ENCODE data around the gene GDPD5.
"Not testable (repeated sequence)": the region's sequence is repeated elsewhere in the genome, so short reads cannot be mapped to it uniquely, and the experiment has no call there.

The GDPD5 gene

GRCh38 chr11:75424396-75424795 is 101.3 kb downstream of the GDPD5 start:
- no peak for DNase-seq

GRCh38 chr11:75423721-75424120 is 102.0 kb downstream of the GDPD5 start:
- no peak for DNase-seq

- no peak for DNase-seq
Observed at GRCh38 chr11:75422248-75423231, 103.2 kb downstream of the GDPD5 start.

GRCh38 chr11:75421902-75422247 is 103.9 kb downstream of the GDPD5 start:
- DNase-seq, result no peak

- no peak for DNase-seq
Observed at GRCh38 chr11:75421035-75421602, 104.6 kb downstream of the GDPD5 start.

- DNase-seq, result no peak
Observed at GRCh38 chr11:75420224-75421034, 105.3 kb downstream of the GDPD5 start.

GRCh38 chr11:75413864-75414263 is 111.9 kb downstream of the GDPD5 start:
- DNase-seq, result no peak

GRCh38 chr11:75413146-75413545 is 112.6 kb downstream of the GDPD5 start:
- DNase-seq, result not testable (repeated sequence)

GRCh38 chr11:75409971-75410370 is 115.8 kb downstream of the GDPD5 start:
- not testable (repeated sequence) for DNase-seq

- no peak for DNase-seq
Observed at GRCh38 chr11:75408957-75409219, 116.9 kb downstream of the GDPD5 start.

GRCh38 chr11:75406338-75406777 is 119.4 kb downstream of the GDPD5 start:
- DNase-seq, result no peak

- DNase-seq, result no peak
Observed at GRCh38 chr11:75403983-75404658, 121.6 kb downstream of the GDPD5 start.

GRCh38 chr11:75403037-75403436 is 122.7 kb downstream of the GDPD5 start:
- DNase-seq, result no peak

GRCh38 chr11:75402002-75402773 is 123.6 kb downstream of the GDPD5 start:
- DNase-seq, result no peak

- DNase-seq, result no peak
Observed at GRCh38 chr11:75400146-75400865, 125.4 kb downstream of the GDPD5 start.

GRCh38 chr11:75399344-75400145 is 126.2 kb downstream of the GDPD5 start, which contains the start of gene RPS3:
TSS of gene RPS3 (plus strand) at chr11:75399518. CDS start at chr11:75399548, 30 bp downstream.
- DNase-seq, result peak; percentile 53

- no peak for DNase-seq
Observed at GRCh38 chr11:75398906-75399305, 126.8 kb downstream of the GDPD5 start.

- DNase-seq, result no peak
Observed at GRCh38 chr11:75394085-75394840, 131.5 kb downstream of the GDPD5 start.

- no peak for DNase-seq
Observed at GRCh38 chr11:75389925-75390324, 135.8 kb downstream of the GDPD5 start.

- DNase-seq, result no peak
Observed at GRCh38 chr11:75389276-75389605, 136.5 kb downstream of the GDPD5 start.
